ENCODE measurements around the gene TPCN2. TPM values are rescaled to one million over a fixed set of nuclear protein-coding genes. Genes with fewer than 3 reads are reported as not detected.

TPCN2 gene
- total and polyA plus RNA-seq, 2 experiments from 2014 or later, result 39.4 to 42.2 TPM

- Histone ChIP-seq H3K27ac (no peak overlapping the region), H3K4me3 (no peak overlapping the region)
- no peak for DNase-seq (ENCODE audit: low read depth in 1 of 2, low spot score in 1 of 2)
These were observed 18.4 kb upstream of the TPCN2 start for GRCh38 chr11:69030301-69030700.

GRCh38 chr11:69032833-69033232 is 15.9 kb upstream of the TPCN2 start:
- H3K9me3 ChIP-seq (ENCODE audit: low read depth), result no peaks in the 10 kb centered on the region
- no peak for TF ChIP-seq CTCF (IDR thresholded peaks at IDR 0.05; ENCODE audit: low read depth, low read length)

More at GRCh38 chr11:69030301-69030700, 18.4 kb upstream of the TPCN2 start:
- Histone ChIP-seq H3K36me3 (no peaks in the 10 kb centered on the region), H3K27me3 (no peaks in the 10 kb centered on the region), H3K4me1 (ENCODE audit: low read depth) (peaks cover 24% of the 10 kb centered on the region), H3K9me3 (ENCODE audit: low read depth) (no peaks in the 10 kb centered on the region)
- no peak for TF ChIP-seq CTCF (IDR thresholded peaks at IDR 0.05; ENCODE audit: low read depth, low read length)

DNA sequence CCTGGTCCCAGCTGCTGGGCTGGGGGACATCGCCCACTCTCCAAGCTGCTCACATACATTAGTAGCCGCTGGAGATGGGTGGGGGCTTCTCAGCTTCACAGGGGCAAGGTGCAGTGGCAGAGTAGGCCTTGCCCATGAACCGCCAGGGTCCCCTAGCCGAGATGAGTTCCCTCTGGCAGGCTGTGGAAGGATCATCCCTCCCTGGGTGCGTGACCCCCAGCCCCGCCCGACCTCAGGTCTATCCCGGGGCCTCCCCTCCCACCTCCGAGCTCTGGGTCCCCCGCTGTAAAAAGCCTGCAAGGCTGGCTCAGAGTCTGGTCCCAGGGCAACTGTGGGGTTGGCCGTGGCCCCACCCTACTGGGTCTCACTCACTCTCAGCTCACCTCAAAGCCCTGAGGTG is 15.3 kb upstream of the TPCN2 start:
- no peak for DNase-seq (ENCODE audit: low read depth in 1 of 2, low spot score in 1 of 2)
- TF ChIP-seq CTCF (IDR thresholded peaks at IDR 0.05; ENCODE audit: low read depth, low read length), result no peak
- H3K9me3 ChIP-seq (ENCODE audit: low read depth), result no peaks in the 10 kb centered on the region
- no peak overlapping the region for H3K4me3 ChIP-seq
- H3K27me3 ChIP-seq, result no peaks in the 10 kb centered on the region
- peaks cover 24% of the 10 kb centered on the region for H3K4me1 ChIP-seq (ENCODE audit: low read depth)
- H3K27ac ChIP-seq, result no peak overlapping the region
- H3K36me3 ChIP-seq, result no peaks in the 10 kb centered on the region

More at GRCh38 chr11:69032833-69033232, 15.9 kb upstream of the TPCN2 start:
- no peak for DNase-seq (ENCODE audit: low read depth in 1 of 2, low spot score in 1 of 2)
- Histone ChIP-seq H3K4me1 (ENCODE audit: low read depth) (peaks cover 28% of the 10 kb centered on the region), H3K4me3 (no peak overlapping the region), H3K27me3 (no peaks in the 10 kb centered on the region), H3K27ac (no peak overlapping the region), H3K36me3 (no peaks in the 10 kb centered on the region)

GRCh38 chr11:69034123-69034867 is 14.4 kb upstream of the TPCN2 start:
- no peaks in the 10 kb centered on the region for H3K27me3 ChIP-seq
- no peak for DNase-seq (ENCODE audit: low read depth in 1 of 2, low spot score in 1 of 2)
- no peak for TF ChIP-seq CTCF (IDR thresholded peaks at IDR 0.05; ENCODE audit: low read depth, low read length)
- no peak overlapping the region for H3K4me3 ChIP-seq
- H3K36me3 ChIP-seq, result no peaks in the 10 kb centered on the region
- no peak overlapping the region for H3K27ac ChIP-seq
- no peaks in the 10 kb centered on the region for H3K9me3 ChIP-seq (ENCODE audit: low read depth)
- peaks cover 27% of the 10 kb centered on the region for H3K4me1 ChIP-seq (ENCODE audit: low read depth)

GRCh38 chr11:69035150-69035945 is 13.4 kb upstream of the TPCN2 start:
- DNase-seq (ENCODE audit: low read depth in 1 of 2, low spot score in 1 of 2), result peak in 1 of 2 donors; percentile 52
- Histone ChIP-seq H3K36me3 (no peaks in the 10 kb centered on the region), H3K4me3 (no peak overlapping the region), H3K4me1 (ENCODE audit: low read depth) (peaks cover 35% of the 10 kb centered on the region), H3K27ac (peak overlapping the region; percentile 78), H3K27me3 (no peaks in the 10 kb centered on the region), H3K9me3 (ENCODE audit: low read depth) (no peaks in the 10 kb centered on the region)
- no peak for TF ChIP-seq CTCF (IDR thresholded peaks at IDR 0.05; ENCODE audit: low read depth, low read length)

All from cardiac muscle cell (in vitro differentiated cells and primary cell).